GM21786 (cell line): ENCODE results near the gene SPACA9.

Experiments
- ATAC-seq: cut with Tn5 transposase; IDR thresholded peaks from one replicate; pipeline ENCODE4 v1.9.1; 2021; ENCODE audit not compliant: unreplicated experiment

The SPACA9 gene

GRCh38 chr9:132862533-132862932 is 16.2 kb upstream of the SPACA9 start:
- no peak for ATAC-seq

GRCh38 chr9:132863096-132863495 is 15.6 kb upstream of the SPACA9 start:
- no peak for ATAC-seq

- no peak for ATAC-seq
Observed at GRCh38 chr9:132864277-132864676, 14.4 kb upstream of the SPACA9 start.

- no peak for ATAC-seq
Observed at GRCh38 chr9:132864691-132865090, 14.0 kb upstream of the SPACA9 start.

GRCh38 chr9:132866898-132867297 is 11.8 kb upstream of the SPACA9 start:
- no peak for ATAC-seq

GRCh38 chr9:132869266-132869665 is 9.4 kb upstream of the SPACA9 start:
- no peak for ATAC-seq

DNA sequence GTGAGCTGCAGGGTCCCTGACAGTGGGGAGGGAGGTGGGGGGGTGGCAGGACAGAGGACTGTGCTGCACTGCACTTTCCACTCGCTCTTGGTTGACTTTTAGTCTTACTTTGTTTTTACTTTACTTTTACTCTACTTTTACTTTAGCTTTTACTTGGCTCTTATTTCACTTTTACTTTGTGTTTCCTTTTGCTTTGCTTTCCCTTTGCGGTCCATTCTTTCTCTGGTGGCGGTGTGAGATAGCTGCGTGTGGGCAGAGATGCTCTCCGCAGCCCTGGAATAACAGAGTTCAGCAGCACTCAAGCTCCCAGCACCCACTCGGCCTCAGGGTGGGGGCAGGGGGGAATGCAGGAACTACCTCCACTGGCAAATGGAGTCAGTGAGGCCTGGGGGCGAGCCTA is 5.3 kb upstream of the SPACA9 start:
- no peak for ATAC-seq

DNA sequence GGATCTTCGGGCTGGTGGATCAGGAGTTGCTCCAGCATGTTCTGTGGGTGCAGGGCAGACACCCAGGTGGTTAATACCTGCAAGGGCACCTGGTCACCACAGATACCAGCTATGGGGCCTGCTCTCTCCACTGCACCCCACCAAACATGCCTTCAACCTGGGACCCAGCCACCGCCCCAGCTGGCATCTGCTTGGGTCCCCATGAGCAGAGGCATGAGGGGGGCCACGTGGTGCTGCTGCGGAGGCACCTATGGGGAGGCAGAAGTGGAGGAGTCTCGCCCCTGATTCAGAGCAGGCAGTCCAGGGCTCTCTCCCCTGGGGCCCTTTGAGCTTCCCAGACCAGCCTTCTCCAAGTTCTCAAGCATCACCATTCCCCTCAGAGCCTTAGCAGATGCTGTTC is 3.5 kb upstream of the SPACA9 start:
- no peak for ATAC-seq

DNA sequence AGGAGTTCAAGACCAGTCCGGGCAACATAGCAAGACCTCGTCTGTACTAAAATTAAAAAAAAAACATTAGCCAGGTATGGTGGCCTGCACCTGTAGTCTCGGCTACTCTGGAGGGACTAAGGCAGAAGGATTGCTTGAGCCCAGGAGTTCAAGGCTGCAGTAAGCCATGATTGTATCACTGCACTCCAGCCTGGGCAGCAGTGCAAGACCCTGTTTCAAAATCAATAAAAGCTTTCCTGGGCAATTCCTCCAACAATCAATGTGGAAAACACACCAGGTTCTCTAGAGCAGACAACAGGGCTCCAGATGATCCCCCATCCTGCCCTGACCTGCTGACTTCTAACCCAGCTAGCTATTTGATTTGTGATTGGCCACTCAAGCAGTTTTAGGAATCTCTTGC is 1.8 kb upstream of the SPACA9 start:
- ATAC-seq: no peak

- no peak for ATAC-seq
Observed at GRCh38 chr9:132877458-132877823, 1.3 kb upstream of the SPACA9 start.

DNA sequence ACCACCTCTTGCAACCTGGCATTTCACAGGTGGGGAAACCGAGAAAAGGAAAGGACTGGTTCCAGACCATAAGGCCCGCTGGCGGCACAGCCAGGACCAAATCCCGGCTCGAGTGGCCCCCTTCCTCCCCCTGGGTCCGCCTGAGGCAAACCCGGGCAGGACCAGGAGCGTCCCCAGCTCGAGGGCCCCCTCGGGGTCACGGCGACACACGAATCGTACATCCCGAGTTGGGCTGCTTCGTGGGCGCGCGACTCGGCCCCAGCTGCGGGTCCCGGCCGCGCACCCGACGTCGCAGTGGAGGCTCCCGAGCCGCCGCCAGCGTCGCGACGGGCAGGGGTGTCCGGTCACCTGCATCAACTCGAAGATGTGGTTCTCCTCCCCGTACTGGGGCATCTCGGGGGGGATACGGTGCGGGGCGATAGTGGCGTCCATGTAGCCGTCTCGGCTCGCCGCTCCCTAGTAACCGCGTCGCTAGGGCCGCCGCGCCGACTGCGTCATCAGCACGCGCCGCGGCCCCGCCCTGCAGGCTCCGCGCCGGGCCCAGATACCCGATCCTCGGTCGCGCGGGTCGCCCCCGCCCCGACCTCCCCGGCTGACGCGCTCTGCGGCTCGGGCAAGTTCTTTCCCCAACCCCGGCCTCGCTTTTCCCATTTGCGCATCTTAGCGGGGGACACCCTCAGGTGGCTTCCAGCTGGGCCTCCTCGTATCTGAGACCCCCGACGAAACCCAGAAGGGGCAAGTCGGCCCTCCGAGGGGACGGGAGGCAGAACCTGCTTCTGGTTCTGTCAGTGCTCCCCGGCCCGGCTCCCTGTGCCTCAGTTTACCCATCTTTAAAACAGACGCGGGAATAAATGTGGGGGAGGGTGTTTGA is 639 bp upstream of the SPACA9 start, which contains the start of gene AK8:
AK8 (minus strand) TSS at position 461 of the 871 bp plus-strand sequence; CDS start at position 432, 29 bp downstream.
- ATAC-seq: peak; percentile 80

GRCh38 chr9:132879457-132880323 is 992 bp downstream of the SPACA9 start:
- no peak for ATAC-seq

- no peak for ATAC-seq
Observed at GRCh38 chr9:132880324-132880661, 1.6 kb downstream of the SPACA9 start.

DNA sequence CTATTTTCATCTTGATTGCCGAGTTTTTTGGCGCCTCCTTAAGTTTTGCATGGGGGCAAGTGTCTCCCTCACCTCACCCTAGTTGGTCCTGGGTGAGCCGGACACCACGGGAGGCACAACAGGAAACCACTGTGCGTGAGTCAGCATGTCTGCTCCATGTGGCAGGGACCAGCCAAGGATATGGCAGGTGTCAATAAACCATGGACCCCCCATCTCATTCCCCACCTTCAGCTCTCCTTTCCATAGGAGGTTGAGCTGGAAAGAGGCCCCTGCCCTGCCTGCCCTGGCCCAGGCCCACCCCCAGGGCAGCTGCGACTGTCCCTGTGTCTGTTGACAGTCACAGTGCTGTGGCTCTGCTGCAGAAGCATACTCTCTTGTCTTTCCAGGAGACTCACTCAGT is 3.1 kb downstream of the SPACA9 start:
- no peak for ATAC-seq

DNA sequence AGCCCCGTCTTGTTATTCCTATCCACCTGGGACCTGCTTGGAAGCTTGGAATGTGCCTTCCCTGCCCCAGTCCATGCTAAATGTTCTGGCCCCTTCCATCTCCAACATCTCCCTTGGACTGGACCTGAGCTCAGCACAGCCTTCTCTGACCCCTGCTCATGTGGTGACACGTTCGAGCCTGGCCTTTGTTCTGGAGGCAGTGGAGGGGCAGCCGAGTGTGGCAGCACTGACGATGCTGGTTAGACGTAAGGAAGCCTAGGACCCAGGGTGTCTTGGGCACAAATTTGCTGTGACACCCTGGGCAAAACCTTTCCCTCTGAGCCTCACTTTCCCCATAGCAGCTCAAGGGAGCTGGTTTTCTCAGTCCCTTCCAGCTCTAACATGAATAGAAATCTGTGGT is 3.9 kb downstream of the SPACA9 start:
- no peak for ATAC-seq

DNA sequence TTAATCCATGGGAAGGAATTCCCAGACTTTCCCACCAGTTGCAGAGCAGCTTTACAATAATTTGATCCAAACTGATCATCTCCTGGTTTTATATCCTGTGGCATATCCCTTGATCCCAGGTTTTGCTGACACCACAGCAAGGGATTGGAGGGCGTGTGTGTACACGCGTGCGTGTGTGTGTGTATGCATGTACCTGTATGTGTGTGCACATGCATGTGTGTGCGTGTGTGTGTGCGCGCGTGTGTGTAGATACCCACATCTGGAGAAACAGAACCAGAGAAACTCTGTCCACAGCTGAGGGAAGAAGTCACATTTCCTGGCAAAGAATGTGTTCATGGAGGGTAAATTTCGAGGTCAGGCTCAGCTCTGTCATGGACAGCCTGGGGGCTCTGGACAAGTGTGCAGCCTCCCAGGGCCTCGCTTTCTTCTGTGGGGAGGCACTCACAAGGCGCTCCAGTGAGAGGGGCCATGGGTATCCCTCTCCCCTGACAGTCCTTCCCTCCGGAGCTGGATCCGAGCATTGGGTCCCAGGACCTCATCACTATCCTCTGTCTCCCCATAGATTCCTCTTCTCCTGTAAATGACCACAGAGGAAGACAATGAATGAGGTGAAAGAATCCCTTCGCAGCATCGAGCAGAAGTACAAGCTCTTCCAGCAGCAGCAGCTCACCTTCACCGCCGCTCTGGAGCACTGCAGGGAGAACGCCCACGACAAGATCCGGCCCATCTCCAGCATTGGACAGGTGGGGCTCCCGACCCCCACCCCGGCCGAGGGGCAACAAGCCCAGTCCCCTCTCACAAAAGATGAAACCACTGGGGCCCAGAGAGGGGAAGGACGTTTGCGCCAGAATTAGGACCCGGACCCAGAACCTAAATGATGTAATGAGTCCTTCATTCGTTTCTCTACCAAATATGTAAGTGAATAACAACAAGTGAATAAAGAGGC is 4.9 kb downstream of the SPACA9 start:
- no peak for ATAC-seq

DNA sequence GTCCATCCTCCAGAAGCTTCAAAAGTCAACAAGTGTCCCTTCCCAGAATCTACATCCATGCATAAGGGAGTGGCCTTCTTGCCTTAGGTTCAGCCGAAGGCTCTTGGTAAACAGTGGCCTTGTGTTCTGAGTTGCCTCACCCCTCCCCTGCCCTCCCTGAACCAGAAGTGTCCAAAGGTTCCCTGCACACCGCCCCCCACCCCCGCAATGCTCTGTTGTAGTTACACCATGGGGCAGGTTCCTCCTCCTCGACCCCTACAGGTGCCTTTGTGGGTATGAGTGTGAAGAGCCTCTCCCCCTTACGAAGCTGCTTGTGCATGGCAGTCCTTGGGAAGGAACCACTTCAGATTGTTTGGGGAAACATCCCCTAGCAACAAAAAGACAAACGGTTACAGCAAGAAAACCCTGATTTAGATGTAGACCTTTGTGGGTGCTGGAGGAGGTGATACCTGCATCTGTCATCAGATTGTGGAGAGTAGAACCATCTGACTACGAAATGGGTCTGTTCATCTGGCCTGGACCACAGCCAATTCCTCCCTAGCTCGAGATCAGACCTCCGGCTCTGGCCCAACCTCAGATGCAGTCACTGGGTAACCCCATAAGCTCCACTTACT is 7.1 kb downstream of the SPACA9 start:
- ATAC-seq: no peak

GRCh38 chr9:132886334-132886725 is 7.6 kb downstream of the SPACA9 start:
- ATAC-seq: no peak

DNA sequence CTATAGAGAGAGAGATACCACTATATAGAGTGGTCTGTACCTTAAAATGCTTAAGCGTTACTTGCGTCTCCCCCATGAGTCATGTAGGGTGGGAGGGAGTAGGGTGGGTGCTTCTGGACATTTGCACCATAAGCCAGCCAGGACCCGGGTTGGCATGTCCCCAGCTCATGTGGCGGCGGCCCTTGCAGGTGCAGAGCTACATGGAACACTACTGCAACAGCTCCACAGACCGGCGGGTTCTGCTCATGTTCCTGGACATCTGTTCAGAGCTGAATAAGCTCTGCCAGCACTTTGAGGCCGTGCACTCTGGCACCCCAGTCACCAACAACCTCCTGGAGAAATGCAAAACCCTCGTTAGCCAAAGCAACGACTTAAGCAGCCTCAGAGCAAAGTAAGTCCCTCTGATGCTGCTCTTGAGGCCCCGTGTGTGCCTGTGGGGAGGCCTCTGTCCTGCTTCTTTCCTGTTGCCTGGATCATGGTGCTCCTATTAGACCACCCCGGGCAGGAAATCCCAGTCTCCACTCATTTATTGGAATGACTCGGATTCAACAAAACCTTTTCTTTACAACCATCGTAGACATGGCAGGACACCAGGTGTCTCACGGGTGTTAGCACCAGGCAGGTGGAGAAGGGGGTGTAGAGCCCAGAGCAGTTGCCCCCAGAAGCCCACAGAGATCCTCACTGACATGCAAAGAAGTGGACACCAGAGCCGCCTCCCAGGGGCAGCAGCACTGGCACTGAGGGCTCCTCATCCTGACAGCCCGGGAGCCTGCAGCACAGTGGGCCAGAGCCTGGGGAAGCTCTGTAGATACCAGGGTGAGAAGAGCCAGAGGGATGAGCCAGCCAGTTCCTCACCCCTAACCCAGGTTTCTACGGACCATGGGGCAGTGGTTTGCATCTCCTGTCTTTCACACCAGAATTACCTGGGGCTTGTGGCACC is 8.8 kb downstream of the SPACA9 start:
- ATAC-seq: no peak

- ATAC-seq: no peak
Observed at GRCh38 chr9:132888151-132888550, 9.5 kb downstream of the SPACA9 start.
